ENCODE data around the gene FAM184B.

The FAM184B gene

DNA sequence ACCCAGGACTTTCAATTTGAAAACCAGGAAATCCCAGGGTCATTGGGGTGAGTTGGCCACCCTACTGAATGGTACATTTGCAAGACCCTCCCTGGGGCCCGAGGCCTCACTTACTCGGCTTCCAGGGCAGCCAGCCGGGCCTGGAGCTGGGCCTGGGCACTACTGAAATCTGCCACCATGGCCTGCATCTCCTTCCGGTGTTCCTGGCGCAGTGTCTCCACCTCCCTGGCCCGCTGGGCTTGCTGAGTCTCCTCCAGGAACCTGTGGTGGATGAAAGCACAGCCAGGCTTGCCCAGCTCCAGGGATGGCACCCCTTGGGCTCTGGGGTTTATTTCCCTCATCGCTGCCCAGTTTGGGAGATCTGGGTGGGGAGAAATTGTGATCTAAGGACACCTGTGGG, 142.3 kb downstream of the FAM184B start:
- H3K27ac ChIP-seq (ENCODE audit: low read length) = no peak overlapping the region
- no peaks in the 10 kb centered on the region for H3K4me1 ChIP-seq (ENCODE audit: low read length)
- no peaks in the 10 kb centered on the region for H4K20me1 ChIP-seq (ENCODE audit: insufficient read depth, low read length)
- H3K9ac ChIP-seq (ENCODE audit: low read length) = no peak overlapping the region
- no peak overlapping the region for H2AFZ ChIP-seq (ENCODE audit: low read length)
- no peaks in the 10 kb centered on the region for H3F3A ChIP-seq (ENCODE audit: insufficient read depth, low read length)
- no peaks in the 10 kb centered on the region for H3K27me3 ChIP-seq (replicated peaks; ENCODE audit: insufficient read depth, low read length)
- H3K9me2 ChIP-seq (replicated peaks; ENCODE audit: insufficient read depth, low read length) = no peaks in the 10 kb centered on the region
- no peak for DNase-seq
- H3K9me3 ChIP-seq (replicated peaks; ENCODE audit: insufficient read depth, low read length) = no peaks in the 10 kb centered on the region
- no peak overlapping the region for H3K4me2 ChIP-seq (ENCODE audit: low read depth, low read length)
- TF ChIP-seq EZH2phosphoT487 (IDR thresholded peaks at IDR 0.05; ENCODE audit: low read length) (no peak), EZH2 (optimal IDR thresholded peaks at IDR 0.05; ENCODE audit: low read depth, low read length) (no peak)
- TF ChIP-seq, protein P1, sequence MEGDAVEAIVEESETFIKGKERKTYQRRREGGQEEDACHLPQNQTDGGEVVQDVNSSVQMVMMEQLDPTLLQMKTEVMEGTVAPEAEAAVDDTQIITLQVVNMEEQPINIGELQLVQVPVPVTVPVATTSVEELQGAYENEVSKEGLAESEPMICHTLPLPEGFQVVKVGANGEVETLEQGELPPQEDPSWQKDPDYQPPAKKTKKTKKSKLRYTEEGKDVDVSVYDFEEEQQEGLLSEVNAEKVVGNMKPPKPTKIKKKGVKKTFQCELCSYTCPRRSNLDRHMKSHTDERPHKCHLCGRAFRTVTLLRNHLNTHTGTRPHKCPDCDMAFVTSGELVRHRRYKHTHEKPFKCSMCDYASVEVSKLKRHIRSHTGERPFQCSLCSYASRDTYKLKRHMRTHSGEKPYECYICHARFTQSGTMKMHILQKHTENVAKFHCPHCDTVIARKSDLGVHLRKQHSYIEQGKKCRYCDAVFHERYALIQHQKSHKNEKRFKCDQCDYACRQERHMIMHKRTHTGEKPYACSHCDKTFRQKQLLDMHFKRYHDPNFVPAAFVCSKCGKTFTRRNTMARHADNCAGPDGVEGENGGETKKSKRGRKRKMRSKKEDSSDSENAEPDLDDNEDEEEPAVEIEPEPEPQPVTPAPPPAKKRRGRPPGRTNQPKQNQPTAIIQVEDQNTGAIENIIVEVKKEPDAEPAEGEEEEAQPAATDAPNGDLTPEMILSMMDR (IDR thresholded peaks at IDR 0.05; ENCODE audit: low read length) = no peak
- no peaks in the 10 kb centered on the region for H3K36me3 ChIP-seq (replicated peaks; ENCODE audit: insufficient read depth, low read length)
- H3K79me2 ChIP-seq (ENCODE audit: low read length) = no peaks in the 10 kb centered on the region
- H3K4me3 ChIP-seq (ENCODE audit: low read length) = no peak overlapping the region

DNA sequence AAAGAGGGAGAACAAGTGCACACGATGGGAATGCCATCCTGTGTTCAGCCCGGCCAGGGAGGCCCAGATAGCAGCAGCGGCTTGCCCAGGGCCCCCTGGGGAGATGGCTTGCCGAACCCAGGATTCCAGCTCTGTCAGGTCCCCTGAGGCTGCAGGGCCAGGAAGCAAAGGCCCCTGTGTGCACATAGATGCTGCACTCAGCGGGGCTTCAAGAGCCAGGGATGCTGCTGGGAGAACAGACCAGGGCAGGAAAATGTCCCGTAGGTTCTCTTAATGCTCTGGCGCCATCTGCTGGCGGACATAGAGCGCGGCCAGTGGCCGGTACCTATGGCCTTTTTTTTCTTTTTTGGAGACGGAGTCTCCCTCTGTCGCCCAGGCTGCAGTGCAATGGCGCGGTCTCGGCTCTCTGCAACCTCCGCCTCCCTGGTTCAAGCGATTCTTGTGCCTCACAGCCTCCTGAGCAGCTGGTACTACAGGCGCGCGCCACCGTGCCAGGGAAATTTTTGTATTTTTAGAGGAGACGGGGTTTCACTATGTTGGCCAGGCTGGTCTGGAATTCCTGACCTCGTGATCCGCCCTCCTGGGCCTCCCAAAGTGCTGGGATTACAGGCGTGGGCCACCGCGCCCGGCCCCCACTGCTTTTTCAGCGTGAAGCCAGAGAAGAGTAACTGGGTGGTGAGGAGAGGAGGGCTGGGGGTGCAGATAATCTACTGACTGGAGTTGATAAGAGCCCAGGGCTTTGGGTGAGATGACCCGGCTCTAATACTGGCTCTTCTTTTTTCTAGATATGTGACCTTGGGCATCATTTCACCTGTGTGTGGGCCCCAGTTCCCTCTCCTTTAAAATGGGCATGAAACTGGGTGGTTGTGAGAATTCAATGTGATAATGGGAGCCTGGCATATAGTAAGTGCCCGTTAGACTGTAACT, 144.5 kb downstream of the FAM184B start:
- no peaks in the 10 kb centered on the region for H3K36me3 ChIP-seq (replicated peaks; ENCODE audit: insufficient read depth, low read length)
- H3K4me1 ChIP-seq (ENCODE audit: low read length) = no peaks in the 10 kb centered on the region
- TF ChIP-seq EZH2 (optimal IDR thresholded peaks at IDR 0.05; ENCODE audit: low read depth, low read length) (no peak), EZH2phosphoT487 (IDR thresholded peaks at IDR 0.05; ENCODE audit: low read length) (no peak)
- TF ChIP-seq, protein P1 (IDR thresholded peaks at IDR 0.05; ENCODE audit: low read length) = peak; percentile 80
- no peaks in the 10 kb centered on the region for H3K9me2 ChIP-seq (replicated peaks; ENCODE audit: insufficient read depth, low read length)
- H3K9ac ChIP-seq (ENCODE audit: low read length) = no peak overlapping the region
- no peak overlapping the region for H3K4me3 ChIP-seq (ENCODE audit: low read length)
- H3F3A ChIP-seq (ENCODE audit: insufficient read depth, low read length) = no peaks in the 10 kb centered on the region
- no peak overlapping the region for H3K27ac ChIP-seq (ENCODE audit: low read length)
- H3K79me2 ChIP-seq (ENCODE audit: low read length) = no peaks in the 10 kb centered on the region
- H4K20me1 ChIP-seq (ENCODE audit: insufficient read depth, low read length) = no peaks in the 10 kb centered on the region
- no peak overlapping the region for H3K4me2 ChIP-seq (ENCODE audit: low read depth, low read length)
- peak; percentile 64 for DNase-seq
- H3K9me3 ChIP-seq (replicated peaks; ENCODE audit: insufficient read depth, low read length) = no peaks in the 10 kb centered on the region
- H3K27me3 ChIP-seq (replicated peaks; ENCODE audit: insufficient read depth, low read length) = no peaks in the 10 kb centered on the region
- H2AFZ ChIP-seq (ENCODE audit: low read length) = no peak overlapping the region

DNA sequence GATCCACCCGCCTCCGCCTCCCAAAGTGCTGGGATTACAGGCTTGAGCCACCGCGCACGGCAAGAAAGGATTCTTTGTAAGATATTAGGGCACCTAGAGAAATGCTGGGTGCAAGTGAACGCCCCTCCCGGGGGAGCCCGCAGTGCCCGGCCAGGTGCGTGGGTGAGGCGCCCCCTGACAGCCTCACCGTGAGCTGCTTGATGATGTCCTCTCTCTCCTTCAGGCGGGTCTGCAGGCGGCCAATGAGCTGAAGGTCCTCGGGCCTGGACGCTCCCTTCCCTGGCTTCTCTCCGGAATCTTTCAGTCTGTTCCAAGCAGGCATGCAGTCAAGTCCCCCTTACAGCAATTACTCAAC, 145.1 kb downstream of the FAM184B start:
- H3K27ac ChIP-seq (ENCODE audit: low read length) = no peak overlapping the region
- H3K4me1 ChIP-seq (ENCODE audit: low read length) = no peaks in the 10 kb centered on the region
- no peaks in the 10 kb centered on the region for H3K9me2 ChIP-seq (replicated peaks; ENCODE audit: insufficient read depth, low read length)
- no peaks in the 10 kb centered on the region; the same call in 1 of the 2 replicates for H3K36me3 ChIP-seq (replicated peaks; ENCODE audit: insufficient read depth, low read length)
- no peak for DNase-seq
- H3K27me3 ChIP-seq (replicated peaks; ENCODE audit: insufficient read depth, low read length) = no peaks in the 10 kb centered on the region
- no peaks in the 10 kb centered on the region for H3F3A ChIP-seq (ENCODE audit: insufficient read depth, low read length)
- H4K20me1 ChIP-seq (ENCODE audit: insufficient read depth, low read length) = no peaks in the 10 kb centered on the region
- H3K79me2 ChIP-seq (ENCODE audit: low read length) = no peaks in the 10 kb centered on the region
- H3K4me2 ChIP-seq (ENCODE audit: low read depth, low read length) = no peak overlapping the region
- no peak for TF ChIP-seq EZH2 (optimal IDR thresholded peaks at IDR 0.05; ENCODE audit: low read depth, low read length)
- TF ChIP-seq, protein P1 (IDR thresholded peaks at IDR 0.05; ENCODE audit: low read length) = no peak
- no peak for TF ChIP-seq EZH2phosphoT487 (IDR thresholded peaks at IDR 0.05; ENCODE audit: low read length)
- H3K9ac ChIP-seq (ENCODE audit: low read length) = no peak overlapping the region
- no peaks in the 10 kb centered on the region for H3K9me3 ChIP-seq (replicated peaks; ENCODE audit: insufficient read depth, low read length)
- no peak overlapping the region for H3K4me3 ChIP-seq (ENCODE audit: low read length)
- H2AFZ ChIP-seq (ENCODE audit: low read length) = no peak overlapping the region
